ENCODE results near the gene PCDHB16.
"Not testable (repeated sequence)": the region's sequence is repeated elsewhere in the genome, so short reads cannot be mapped to it uniquely, and the experiment has no call there.

The PCDHB16 gene

DNA sequence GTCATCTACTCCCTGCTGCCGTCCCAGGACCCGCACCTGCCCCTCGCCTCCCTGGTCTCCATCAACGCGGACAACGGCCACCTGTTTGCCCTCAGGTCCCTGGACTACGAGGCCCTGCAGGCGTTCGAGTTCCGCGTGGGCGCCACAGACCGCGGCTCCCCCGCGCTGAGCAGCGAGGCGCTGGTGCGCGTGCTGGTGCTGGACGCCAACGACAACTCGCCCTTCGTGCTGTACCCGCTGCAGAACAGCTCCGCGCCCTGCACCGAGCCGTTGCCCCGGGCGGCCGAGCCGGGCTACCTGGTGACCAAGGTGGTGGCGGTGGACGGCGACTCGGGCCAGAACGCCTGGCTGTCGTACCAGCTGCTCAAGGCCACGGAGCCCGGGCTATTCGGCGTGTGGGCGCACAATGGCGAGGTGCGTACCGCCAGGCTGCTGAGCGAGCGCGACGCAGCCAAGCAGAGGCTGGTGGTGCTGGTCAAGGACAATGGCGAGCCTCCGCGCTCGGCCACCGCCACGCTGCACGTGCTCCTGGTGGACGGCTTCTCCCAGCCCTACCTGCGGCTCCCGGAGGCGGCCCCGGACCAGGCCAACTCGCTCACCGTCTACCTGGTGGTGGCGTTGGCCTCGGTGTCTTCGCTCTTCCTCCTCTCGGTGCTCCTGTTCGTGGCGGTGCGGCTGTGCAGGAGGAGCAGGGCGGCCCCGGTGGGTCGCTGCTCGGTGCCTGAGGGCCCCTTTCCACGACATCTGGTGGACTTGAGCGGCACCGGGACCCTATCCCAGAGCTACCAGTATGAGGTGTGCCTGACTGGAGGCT lies 7.7 kb upstream of the PCDHB16 start:
- not testable (repeated sequence) for H3K27ac Mint-ChIP-seq; H3K27me3 Mint-ChIP-seq (ENCODE audit: low read depth); H3K4me1 Mint-ChIP-seq (ENCODE audit: low read depth); H3K36me3 Mint-ChIP-seq (ENCODE audit: low read depth); H3K4me3 Mint-ChIP-seq
- H3K9me3 Mint-ChIP-seq: peaks cover 19% of the 10 kb centered on the region

DNA sequence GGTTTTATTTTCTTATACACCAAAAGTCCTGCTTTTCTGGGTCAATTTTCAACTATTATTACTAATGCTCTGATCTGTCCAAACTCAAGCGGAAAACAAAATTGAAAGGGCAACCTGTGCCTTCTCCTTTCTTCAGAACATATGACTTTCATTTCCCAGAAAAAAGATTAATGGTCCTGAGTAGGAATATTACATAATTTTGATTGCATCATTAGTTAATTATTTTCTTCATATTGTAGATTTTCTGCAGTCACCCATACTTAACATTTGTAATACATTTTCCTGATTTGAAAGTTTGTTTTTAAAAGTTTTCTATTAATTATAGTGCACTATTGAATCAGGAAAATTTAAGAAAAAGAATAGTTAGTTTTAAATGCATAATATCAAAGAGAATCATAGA lies 6.3 kb upstream of the PCDHB16 start:
- H3K9me3 Mint-ChIP-seq: peaks cover 26% of the 10 kb centered on the region
- H3K27ac Mint-ChIP-seq: no peak overlapping the region
- H3K27me3 Mint-ChIP-seq (ENCODE audit: low read depth): no peaks in the 10 kb centered on the region
- no peaks in the 10 kb centered on the region for H3K4me1 Mint-ChIP-seq (ENCODE audit: low read depth)
- H3K4me3 Mint-ChIP-seq: no peak overlapping the region
- no peaks in the 10 kb centered on the region for H3K36me3 Mint-ChIP-seq (ENCODE audit: low read depth)

DNA sequence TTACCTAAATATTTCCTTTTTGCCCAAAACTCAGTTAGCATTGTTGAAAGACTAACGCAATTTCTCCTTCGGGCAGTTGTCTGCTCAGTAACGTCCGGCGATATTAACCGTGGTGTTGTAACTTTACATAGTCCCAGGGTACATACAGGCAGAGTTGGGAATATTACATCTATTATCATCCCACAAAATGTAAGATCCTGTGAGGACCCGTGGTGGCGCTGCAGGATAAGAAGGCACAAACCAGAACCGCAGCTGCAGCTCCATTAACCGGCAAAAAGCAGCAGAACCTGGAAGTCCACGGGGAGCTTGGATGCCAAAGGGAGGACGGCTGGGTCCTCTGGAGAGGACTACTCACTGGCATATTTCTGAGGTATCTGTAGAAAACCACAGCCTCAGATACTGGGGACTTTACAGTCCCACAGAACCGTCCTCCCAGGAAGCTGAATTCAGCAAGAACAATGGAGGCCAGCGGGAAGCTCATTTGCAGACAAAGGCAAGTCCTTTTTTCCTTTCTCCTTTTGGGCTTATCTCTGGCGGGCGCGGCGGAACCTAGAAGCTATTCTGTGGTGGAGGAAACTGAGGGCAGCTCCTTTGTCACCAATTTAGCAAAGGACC lies 4.5 kb upstream of the PCDHB16 start, which contains the start of gene PCDHB8:
Gene PCDHB8 (plus strand): TSS at position 214 of the 615 bp plus-strand sequence. CDS start 245 bp downstream, at position 459.
- H3K4me3 Mint-ChIP-seq; H3K27ac Mint-ChIP-seq; H3K27me3 Mint-ChIP-seq (ENCODE audit: low read depth); H3K36me3 Mint-ChIP-seq (ENCODE audit: low read depth); H3K4me1 Mint-ChIP-seq (ENCODE audit: low read depth): not testable (repeated sequence)
- H3K9me3 Mint-ChIP-seq: peaks cover 32% of the 10 kb centered on the region

DNA sequence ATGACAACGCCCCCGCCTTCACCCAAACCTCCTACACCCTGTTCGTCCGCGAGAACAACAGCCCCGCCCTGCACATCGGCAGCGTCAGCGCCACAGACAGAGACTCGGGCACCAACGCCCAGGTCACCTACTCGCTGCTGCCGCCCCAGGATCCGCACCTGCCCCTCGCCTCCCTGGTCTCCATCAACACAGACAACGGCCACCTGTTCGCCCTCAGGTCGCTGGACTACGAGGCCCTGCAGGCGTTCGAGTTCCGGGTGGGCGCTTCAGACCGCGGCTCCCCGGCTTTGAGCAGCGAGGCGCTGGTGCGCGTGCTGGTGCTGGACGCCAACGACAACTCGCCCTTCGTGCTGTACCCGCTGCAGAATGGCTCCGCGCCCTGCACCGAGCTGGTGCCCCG lies 2.8 kb upstream of the PCDHB16 start:
- H3K27me3 Mint-ChIP-seq (ENCODE audit: low read depth); H3K27ac Mint-ChIP-seq; H3K4me1 Mint-ChIP-seq (ENCODE audit: low read depth); H3K36me3 Mint-ChIP-seq (ENCODE audit: low read depth); H3K4me3 Mint-ChIP-seq: not testable (repeated sequence)
- H3K9me3 Mint-ChIP-seq: peaks cover 30% of the 10 kb centered on the region

DNA sequence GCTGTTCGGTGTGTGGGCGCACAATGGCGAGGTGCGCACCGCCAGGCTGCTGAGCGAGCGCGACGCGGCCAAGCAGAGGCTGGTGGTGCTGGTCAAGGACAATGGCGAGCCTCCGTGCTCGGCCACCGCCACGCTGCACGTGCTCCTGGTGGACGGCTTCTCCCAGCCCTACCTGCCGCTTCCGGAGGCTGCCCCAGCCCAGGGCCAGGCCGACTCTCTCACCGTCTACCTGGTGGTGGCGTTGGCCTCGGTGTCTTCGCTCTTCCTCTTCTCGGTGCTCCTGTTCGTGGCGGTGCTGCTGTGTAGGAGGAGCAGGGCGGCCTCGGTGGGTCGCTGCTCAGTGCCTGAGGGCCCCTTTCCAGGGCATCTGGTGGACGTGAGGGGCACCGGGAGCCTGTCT lies 2.3 kb upstream of the PCDHB16 start:
- H3K27me3 Mint-ChIP-seq (ENCODE audit: low read depth); H3K4me3 Mint-ChIP-seq; H3K27ac Mint-ChIP-seq; H3K4me1 Mint-ChIP-seq (ENCODE audit: low read depth); H3K36me3 Mint-ChIP-seq (ENCODE audit: low read depth): not testable (repeated sequence)
- peaks cover 34% of the 10 kb centered on the region for H3K9me3 Mint-ChIP-seq

DNA sequence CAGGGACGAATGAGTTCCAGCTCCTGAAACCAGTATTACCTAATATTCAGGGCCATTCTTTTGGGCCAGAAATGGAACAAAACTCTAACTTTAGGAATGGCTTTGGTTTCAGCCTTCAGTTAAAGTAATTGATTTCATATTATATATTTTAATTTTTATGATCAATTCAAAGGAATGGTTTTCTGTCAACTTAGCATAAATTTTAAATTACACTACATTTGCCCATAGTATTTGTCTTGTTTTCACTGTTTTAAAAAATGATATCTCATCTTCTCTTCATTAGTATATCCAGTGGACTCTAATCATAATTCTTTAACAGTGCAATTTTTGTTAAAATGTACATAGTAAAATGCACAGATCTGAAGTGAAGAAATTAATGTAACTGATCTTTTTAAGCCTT lies 1.9 kb upstream of the PCDHB16 start:
- Mint-ChIP-seq H3K36me3 (ENCODE audit: low read depth) (no peaks in the 10 kb centered on the region), H3K4me1 (ENCODE audit: low read depth) (no peaks in the 10 kb centered on the region), H3K27me3 (ENCODE audit: low read depth) (no peaks in the 10 kb centered on the region), H3K9me3 (peaks cover 36% of the 10 kb centered on the region), H3K27ac (no peak overlapping the region), H3K4me3 (no peak overlapping the region)

DNA sequence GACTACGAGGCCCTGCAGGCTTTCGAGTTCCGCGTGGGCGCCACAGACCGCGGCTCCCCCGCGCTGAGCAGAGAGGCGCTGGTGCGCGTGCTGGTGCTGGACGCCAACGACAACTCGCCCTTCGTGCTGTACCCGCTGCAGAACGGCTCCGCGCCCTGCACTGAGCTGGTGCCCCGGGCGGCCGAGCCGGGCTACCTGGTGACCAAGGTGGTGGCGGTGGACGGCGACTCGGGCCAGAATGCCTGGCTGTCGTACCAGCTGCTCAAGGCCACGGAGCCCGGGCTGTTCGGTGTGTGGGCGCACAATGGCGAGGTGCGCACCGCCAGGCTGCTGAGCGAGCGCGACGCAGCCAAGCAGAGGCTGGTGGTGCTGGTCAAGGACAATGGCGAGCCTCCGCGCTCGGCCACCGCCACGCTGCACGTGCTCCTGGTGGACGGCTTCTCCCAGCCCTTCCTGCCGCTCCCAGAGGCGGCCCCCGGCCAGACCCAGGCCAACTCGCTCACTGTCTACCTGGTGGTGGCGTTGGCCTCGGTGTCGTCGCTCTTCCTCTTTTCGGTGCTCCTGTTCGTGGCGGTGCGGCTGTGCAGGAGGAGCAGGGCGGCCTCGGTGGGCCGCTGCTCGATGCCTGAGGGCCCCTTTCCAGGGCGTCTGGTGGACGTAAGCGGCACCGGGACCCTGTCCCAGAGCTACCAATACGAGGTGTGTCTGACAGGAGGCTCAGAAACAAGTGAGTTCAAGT lies 2.1 kb downstream of the PCDHB16 start:
- peaks cover 56% of the 10 kb centered on the region for H3K9me3 Mint-ChIP-seq
- H3K27me3 Mint-ChIP-seq (ENCODE audit: low read depth); H3K27ac Mint-ChIP-seq; H3K36me3 Mint-ChIP-seq (ENCODE audit: low read depth); H3K4me3 Mint-ChIP-seq; H3K4me1 Mint-ChIP-seq (ENCODE audit: low read depth): not testable (repeated sequence)

DNA sequence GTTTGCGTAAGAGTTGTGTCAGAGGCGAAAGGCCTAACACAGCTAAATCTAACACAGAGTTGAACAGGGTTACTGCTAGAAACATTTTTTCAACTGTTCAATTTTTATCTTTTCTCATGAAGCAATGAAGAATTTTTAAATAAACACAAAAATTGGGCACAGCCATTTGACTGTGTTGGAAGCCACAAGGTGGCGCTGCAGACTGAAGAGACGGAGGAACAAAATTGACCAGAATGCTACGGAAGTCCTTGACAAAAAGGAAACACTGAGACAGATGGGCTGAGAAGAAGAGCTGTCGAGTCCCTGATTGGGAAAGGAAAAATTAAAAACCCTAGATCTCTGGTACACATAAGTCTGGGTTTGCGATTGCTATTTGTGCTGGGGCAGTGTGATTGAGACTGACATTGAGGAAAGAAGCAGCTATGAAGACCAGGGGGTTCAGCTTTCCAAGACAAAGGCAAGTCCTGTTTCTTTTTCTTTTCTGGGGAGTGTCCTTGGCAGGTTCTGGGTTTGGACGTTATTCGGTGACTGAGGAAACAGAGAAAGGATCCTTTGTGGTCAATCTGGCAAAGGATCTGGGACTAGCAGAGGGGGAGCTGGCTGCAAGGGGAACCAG lies 4.8 kb downstream of the PCDHB16 start, which contains the start of gene PCDHB9:
Gene PCDHB9 (plus strand): TSS at position 265 of the 616 bp plus-strand sequence. CDS start 158 bp downstream, at position 423.
- no peaks in the 10 kb centered on the region for H3K4me1 Mint-ChIP-seq (ENCODE audit: low read depth)
- peaks cover 3% of the 10 kb centered on the region for H3K27me3 Mint-ChIP-seq (ENCODE audit: low read depth)
- H3K27ac Mint-ChIP-seq: no peak within 1 kb of the TSS
- H3K9me3 Mint-ChIP-seq: peaks cover 53% of the 10 kb centered on the region
- H3K36me3 Mint-ChIP-seq (ENCODE audit: low read depth): peaks cover 1% of the 10 kb centered on the region
- no peak within 1 kb of the TSS for H3K4me3 Mint-ChIP-seq

DNA sequence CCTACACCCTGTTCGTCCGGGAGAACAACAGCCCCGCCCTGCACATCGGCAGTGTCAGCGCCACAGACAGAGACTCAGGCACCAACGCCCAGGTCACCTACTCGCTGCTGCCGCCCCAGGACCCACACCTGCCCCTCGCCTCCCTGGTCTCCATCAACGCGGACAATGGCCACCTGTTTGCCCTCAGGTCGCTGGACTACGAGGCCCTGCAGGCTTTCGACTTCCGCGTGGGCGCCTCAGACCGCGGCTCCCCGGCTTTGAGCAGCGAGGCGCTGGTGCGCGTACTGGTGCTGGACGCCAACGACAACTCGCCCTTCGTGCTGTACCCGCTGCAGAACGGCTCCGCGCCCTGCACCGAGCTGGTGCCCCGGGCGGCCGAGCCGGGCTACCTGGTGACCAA lies 6.5 kb downstream of the PCDHB16 start:
- not testable (repeated sequence) for H3K27ac Mint-ChIP-seq; H3K36me3 Mint-ChIP-seq (ENCODE audit: low read depth); H3K4me3 Mint-ChIP-seq; H3K4me1 Mint-ChIP-seq (ENCODE audit: low read depth); H3K27me3 Mint-ChIP-seq (ENCODE audit: low read depth)
- H3K9me3 Mint-ChIP-seq: peaks cover 51% of the 10 kb centered on the region

DNA sequence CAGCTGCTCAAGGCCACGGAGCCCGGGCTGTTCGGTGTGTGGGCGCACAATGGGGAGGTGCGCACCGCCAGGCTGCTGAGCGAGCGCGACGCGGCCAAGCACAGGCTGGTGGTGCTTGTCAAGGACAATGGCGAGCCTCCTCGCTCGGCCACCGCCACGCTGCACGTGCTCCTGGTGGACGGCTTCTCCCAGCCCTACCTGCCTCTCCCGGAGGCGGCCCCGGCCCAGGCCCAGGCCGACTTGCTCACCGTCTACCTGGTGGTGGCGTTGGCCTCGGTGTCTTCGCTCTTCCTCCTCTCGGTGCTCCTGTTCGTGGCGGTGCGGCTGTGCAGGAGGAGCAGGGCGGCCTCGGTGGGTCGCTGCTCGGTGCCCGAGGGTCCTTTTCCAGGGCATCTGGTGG lies 6.9 kb downstream of the PCDHB16 start:
- peaks cover 51% of the 10 kb centered on the region for H3K9me3 Mint-ChIP-seq
- not testable (repeated sequence) for H3K4me1 Mint-ChIP-seq (ENCODE audit: low read depth); H3K36me3 Mint-ChIP-seq (ENCODE audit: low read depth); H3K27me3 Mint-ChIP-seq (ENCODE audit: low read depth); H3K27ac Mint-ChIP-seq; H3K4me3 Mint-ChIP-seq

DNA sequence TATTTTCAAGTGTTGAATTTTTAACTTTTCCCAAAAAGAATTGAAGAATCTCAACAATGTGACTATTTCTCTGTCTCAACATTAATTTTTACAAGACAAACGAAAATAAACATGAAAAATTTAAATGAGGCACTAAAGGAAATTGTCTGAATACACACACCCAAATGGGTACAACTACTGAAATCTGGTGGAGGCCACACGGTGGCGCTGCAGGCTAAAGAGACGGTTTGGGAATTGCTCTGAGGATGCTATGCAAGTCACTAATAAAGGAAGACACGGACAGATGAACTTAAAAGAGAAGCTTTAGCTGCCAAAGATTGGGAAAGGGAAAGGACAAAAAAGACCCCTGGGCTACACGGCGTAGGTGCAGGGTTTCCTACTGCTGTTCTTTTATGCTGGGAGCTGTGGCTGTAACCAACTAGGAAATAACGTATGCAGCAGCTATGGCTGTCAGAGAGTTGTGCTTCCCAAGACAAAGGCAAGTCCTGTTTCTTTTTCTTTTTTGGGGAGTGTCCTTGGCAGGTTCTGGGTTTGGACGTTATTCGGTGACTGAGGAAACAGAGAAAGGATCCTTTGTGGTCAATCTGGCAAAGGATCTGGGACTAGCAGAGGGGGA lies 10.0 kb downstream of the PCDHB16 start, which contains the start of gene PCDHB10:
Gene PCDHB10 (plus strand): TSS at position 244 of the 616 bp plus-strand sequence. CDS start 200 bp downstream, at position 444.
- H3K27me3 Mint-ChIP-seq (ENCODE audit: low read depth): peaks cover 3% of the 10 kb centered on the region
- H3K4me1 Mint-ChIP-seq (ENCODE audit: low read depth): no peaks in the 10 kb centered on the region
- peaks cover 47% of the 10 kb centered on the region for H3K9me3 Mint-ChIP-seq
- no peak within 1 kb of the TSS for H3K4me3 Mint-ChIP-seq
- no peak within 1 kb of the TSS for H3K27ac Mint-ChIP-seq
- H3K36me3 Mint-ChIP-seq (ENCODE audit: low read depth): peaks cover 1% of the 10 kb centered on the region

DNA sequence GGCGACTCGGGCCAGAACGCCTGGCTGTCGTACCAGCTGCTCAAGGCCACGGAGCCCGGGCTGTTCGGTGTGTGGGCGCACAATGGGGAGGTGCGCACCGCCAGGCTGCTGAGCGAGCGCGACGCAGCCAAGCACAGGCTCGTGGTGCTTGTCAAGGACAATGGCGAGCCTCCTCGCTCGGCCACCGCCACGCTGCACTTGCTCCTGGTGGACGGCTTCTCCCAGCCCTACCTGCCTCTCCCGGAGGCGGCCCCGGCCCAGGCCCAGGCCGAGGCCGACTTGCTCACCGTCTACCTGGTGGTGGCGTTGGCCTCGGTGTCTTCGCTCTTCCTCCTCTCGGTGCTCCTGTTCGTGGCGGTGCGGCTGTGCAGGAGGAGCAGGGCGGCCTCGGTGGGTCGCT lies 12.1 kb downstream of the PCDHB16 start:
- not testable (repeated sequence) for H3K36me3 Mint-ChIP-seq (ENCODE audit: low read depth); H3K4me3 Mint-ChIP-seq; H3K27ac Mint-ChIP-seq; H3K4me1 Mint-ChIP-seq (ENCODE audit: low read depth); H3K27me3 Mint-ChIP-seq (ENCODE audit: low read depth)
- peaks cover 54% of the 10 kb centered on the region for H3K9me3 Mint-ChIP-seq

DNA sequence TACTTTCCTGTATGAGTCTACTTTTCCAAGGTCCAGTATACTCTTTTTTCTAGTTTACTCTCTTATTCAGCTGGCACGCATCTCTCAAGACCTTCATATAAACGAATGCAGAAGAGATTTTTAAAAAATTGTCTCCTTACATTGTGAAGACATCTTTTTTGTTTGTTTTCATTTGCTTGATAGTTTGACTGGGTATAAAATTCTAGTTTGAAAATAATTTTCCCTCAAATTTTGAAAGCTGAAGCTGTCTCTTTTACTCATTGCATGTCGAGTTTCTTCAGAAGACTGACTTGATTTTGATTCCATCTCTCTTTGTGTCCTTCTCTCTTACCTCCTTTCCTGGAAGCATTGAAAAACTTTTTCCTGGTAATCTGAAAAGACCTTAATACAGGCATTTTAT lies 14.2 kb downstream of the PCDHB16 start:
- no peaks in the 10 kb centered on the region for H3K27me3 Mint-ChIP-seq (ENCODE audit: low read depth)
- H3K27ac Mint-ChIP-seq: no peak overlapping the region
- no peaks in the 10 kb centered on the region for H3K4me1 Mint-ChIP-seq (ENCODE audit: low read depth)

More for the DNA sequence above, 14.2 kb downstream of the PCDHB16 start:
- no peaks in the 10 kb centered on the region for H3K36me3 Mint-ChIP-seq (ENCODE audit: low read depth)
- no peak overlapping the region for H3K4me3 Mint-ChIP-seq
- H3K9me3 Mint-ChIP-seq: peaks cover 69% of the 10 kb centered on the region

All from T-helper 1 cell treated with Interleukin-12 subunit alpha and Interleukin-12 subunit beta and Interleukin-4 antibody, amounts not matched to agents 30 μg/mL and 1 μg/mL, for 36 hours (primary cell).